Measurements from ENCODE around the gene CAPS2. TPM values are rescaled to one million over a fixed set of nuclear protein-coding genes. Genes with fewer than 3 reads are reported as not detected.
A peak's percentile ranks its signal among the peaks of the same experiment; 100 is the strongest.

The CAPS2 gene
- total and polyA plus RNA-seq, 7 donors, result 0.73 to 20.3 (median 8.4) TPM

DNA sequence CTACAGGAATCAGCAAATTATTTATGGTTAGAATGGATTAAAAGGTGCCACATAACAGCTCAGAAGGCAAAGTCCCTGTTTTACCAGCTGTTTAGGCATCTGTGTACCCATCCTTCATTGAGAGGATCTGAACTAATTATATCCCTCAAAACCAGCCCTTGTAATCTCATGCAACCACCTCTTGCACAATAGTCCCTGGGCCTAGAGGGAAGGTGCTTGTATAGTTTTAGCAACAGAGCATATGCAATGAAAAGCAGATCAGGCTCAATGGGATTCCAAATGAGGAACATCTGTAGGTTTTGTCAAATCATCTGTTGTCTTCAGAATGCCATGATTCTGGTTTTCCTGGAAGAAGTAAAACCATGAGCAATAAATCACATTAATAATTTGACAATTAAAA is 34.8 kb upstream of the CAPS2 start:
- Histone ChIP-seq H3K9me3 (no peaks in the 10 kb centered on the region), H3K27me3 (ENCODE audit: insufficient read depth in 3 of 3, low read length in 2 of 3) (no peaks in the 10 kb centered on the region), H3K4me1 (peaks cover 9% of the 10 kb centered on the region), H3K4me3 (no peak overlapping the region), H3K27ac (no peak overlapping the region), H3K36me3 (ENCODE audit: insufficient read depth in 1 of 2, low read depth in 1 of 2) (no peaks in the 10 kb centered on the region)
- TF ChIP-seq, protein P1, sequence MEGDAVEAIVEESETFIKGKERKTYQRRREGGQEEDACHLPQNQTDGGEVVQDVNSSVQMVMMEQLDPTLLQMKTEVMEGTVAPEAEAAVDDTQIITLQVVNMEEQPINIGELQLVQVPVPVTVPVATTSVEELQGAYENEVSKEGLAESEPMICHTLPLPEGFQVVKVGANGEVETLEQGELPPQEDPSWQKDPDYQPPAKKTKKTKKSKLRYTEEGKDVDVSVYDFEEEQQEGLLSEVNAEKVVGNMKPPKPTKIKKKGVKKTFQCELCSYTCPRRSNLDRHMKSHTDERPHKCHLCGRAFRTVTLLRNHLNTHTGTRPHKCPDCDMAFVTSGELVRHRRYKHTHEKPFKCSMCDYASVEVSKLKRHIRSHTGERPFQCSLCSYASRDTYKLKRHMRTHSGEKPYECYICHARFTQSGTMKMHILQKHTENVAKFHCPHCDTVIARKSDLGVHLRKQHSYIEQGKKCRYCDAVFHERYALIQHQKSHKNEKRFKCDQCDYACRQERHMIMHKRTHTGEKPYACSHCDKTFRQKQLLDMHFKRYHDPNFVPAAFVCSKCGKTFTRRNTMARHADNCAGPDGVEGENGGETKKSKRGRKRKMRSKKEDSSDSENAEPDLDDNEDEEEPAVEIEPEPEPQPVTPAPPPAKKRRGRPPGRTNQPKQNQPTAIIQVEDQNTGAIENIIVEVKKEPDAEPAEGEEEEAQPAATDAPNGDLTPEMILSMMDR (IDR thresholded peaks at IDR 0.05), result no peak
- no peak for DNase-seq
- intact Hi-C loops (cut with DNase I), result no loop called here
- peak; percentile 74 to 98 (median 96) for ATAC-seq

DNA sequence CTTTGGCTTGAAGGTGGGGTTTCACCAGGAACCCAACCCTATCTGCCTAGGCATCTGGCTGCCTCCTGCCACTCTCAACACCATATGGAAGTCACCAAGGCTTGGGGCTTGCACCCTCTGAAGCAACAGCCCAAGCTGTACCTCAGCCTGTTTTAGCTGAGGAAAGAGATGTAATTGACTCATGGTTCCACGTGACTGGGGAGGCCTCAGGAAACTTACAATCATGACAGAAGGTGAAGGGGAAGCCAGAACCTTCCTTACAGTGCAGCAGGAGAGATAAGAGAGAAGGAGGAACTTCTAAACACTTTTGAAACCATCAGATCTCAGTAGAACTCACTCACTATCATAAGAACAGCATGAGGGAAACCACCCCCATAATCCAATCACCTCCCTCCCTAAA is 31.3 kb upstream of the CAPS2 start:
- Histone ChIP-seq H3K4me3 (no peak overlapping the region), H3K36me3 (ENCODE audit: insufficient read depth in 1 of 2, low read depth in 1 of 2) (no peaks in the 10 kb centered on the region), H3K27me3 (ENCODE audit: insufficient read depth in 3 of 3, low read length in 2 of 3) (no peaks in the 10 kb centered on the region), H3K27ac (no peak overlapping the region), H3K9me3 (no peaks in the 10 kb centered on the region), H3K4me1 (peaks cover 9% of the 10 kb centered on the region)
- no peak for DNase-seq
- intact Hi-C loops (cut with DNase I), result no loop called here
- WGBS, 3 donors, result 60 to 79% (median 70%) methylated on average over 1 of the region's 1 CpG
- ATAC-seq, result no peak
- TF ChIP-seq, protein P1 (IDR thresholded peaks at IDR 0.05), result no peak

DNA sequence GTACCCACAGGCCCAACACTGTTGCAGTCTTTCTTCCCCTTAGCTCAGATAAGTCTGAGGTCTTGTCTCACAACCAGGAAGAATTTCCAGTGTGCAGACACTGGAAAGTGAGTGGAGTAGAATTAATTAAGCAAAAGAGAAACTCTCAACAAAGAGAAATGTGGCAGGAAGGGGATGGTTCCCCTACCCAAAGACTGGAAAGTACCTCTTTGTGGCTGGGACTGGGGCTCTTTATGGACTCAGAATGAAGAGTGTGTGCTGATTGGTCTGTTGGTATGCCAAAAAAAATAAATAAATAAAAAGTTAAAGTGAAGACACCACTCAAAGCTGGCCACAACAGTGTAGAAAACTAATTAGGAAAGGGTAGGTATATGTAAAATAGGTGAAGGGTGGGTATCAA is 30.8 kb upstream of the CAPS2 start:
- Histone ChIP-seq H3K36me3 (ENCODE audit: insufficient read depth in 1 of 2, low read depth in 1 of 2) (no peaks in the 10 kb centered on the region), H3K4me1 (peaks cover 9% of the 10 kb centered on the region), H3K27me3 (ENCODE audit: insufficient read depth in 3 of 3, low read length in 2 of 3) (no peaks in the 10 kb centered on the region), H3K4me3 (no peak overlapping the region), H3K9me3 (no peaks in the 10 kb centered on the region), H3K27ac (no peak overlapping the region)
- ATAC-seq (no peak), DNase-seq (no peak)
- intact Hi-C loops (cut with DNase I), result no loop called here
- TF ChIP-seq, protein P1 (IDR thresholded peaks at IDR 0.05), result no peak

DNA sequence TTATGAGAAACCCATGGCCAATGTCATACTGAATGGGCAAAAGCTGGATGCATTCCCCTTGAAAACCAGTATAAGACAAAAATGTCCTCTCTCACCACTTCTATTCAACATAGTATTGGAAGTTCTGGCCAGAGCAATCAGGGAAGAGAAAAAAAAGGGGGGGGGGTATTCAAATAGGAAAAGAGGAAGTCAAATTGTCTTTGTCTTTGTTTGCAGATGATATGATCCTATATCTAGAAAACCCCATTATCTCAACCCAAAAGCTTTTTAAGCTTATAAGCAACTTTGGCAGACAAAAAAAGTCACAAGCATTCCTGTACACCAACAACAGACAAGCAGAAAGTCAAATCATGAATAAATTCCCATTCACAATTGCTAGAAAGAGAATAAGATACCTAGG is 23.9 kb upstream of the CAPS2 start:
- no peak overlapping the region for H3K4me3 ChIP-seq
- no peak overlapping the region for H3K27ac ChIP-seq
- H3K27me3 ChIP-seq (ENCODE audit: insufficient read depth in 3 of 3, low read length in 2 of 3), result no peaks in the 10 kb centered on the region
- ATAC-seq (no peak), DNase-seq (no peak)
- H3K4me1 ChIP-seq, result no peaks in the 10 kb centered on the region
- no peaks in the 10 kb centered on the region for H3K36me3 ChIP-seq (ENCODE audit: insufficient read depth in 1 of 2, low read depth in 1 of 2)
- intact Hi-C loops (cut with DNase I), result no loop called here
- H3K9me3 ChIP-seq, result peaks cover 14% of the 10 kb centered on the region
- TF ChIP-seq, protein P1 (IDR thresholded peaks at IDR 0.05), result no peak

DNA sequence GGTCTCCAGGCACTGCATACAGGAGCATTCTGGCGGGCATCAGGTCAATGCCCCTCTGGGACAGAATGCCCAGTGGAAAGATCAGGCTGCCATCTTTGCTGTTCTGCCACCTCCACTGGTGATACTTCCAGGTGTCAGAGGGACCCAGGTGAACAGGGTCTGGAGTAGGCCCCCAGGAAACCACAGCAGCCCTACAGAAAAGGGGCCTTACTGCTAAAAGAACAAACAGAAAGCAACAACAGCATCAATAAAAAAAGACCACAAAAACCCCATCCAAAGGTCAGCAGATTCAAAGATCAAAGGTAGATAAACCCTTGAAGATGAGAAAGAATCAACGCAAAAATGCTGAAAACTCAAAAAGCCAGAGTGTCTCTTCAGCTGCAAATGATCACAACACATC is 20.3 kb upstream of the CAPS2 start:
- H3K4me3 ChIP-seq, result no peak overlapping the region
- ATAC-seq (no peak), DNase-seq (no peak)
- intact Hi-C loops (cut with DNase I), result no loop called here
- H3K27ac ChIP-seq, result no peak overlapping the region
- no peaks in the 10 kb centered on the region for H3K4me1 ChIP-seq
- H3K9me3 ChIP-seq, result peaks cover 12% of the 10 kb centered on the region
- TF ChIP-seq, protein P1 (IDR thresholded peaks at IDR 0.05), result no peak
- WGBS, 3 donors, result 81 to 94% (median 85%) methylated on average over 2 of the region's 2 CpGs
- H3K27me3 ChIP-seq (ENCODE audit: insufficient read depth in 3 of 3, low read length in 2 of 3), result no peaks in the 10 kb centered on the region
- H3K36me3 ChIP-seq (ENCODE audit: insufficient read depth in 1 of 2, low read depth in 1 of 2), result no peaks in the 10 kb centered on the region
